Fibroblast of mammary gland (primary cell): Measurements from ENCODE around the gene MEOX2.

Experiments used
- DNase-seq: peaks from one replicate; pipeline ENCODE4 v3.0.0-alpha.2; 2010; ENCODE audit warnings: low read depth
- H3K4me3 ChIP-seq: 2 replicates; pipeline ENCODE4 v1.5.1; 2011; ENCODE audit warnings: low read depth, mild to moderate bottlenecking, low read length, moderate library complexity; ENCODE audit not compliant: control insufficient read depth
- TF ChIP-seq, protein P1 (sequence below): conservative IDR thresholded peaks from 2 replicates; pipeline ENCODE4 v1.5.1; 2011; ENCODE audit warnings: low read depth, low read length, inconsistent platforms; ENCODE audit not compliant: control insufficient read depth, insufficient read depth

MEOX2 gene

DNA sequence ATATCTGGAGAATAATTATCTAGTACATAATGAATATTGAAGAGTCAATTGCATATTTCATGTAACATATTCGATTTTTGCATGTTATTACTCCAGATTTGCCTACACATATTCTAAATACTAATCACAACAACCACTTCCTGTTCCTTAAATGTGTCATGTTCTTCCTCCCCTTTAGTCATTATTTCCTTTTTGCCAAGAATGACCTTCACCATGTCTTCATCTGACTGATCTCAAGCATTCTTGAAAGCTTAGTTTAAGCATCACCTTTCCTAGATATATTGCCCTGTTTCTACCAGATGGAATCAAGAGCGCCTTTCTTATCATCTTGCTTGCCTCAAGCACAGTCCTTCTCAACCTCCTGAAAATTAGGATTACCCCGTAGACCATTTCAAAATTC lies 23.5 kb upstream of the MEOX2 start:
- TF ChIP-seq, protein P1, sequence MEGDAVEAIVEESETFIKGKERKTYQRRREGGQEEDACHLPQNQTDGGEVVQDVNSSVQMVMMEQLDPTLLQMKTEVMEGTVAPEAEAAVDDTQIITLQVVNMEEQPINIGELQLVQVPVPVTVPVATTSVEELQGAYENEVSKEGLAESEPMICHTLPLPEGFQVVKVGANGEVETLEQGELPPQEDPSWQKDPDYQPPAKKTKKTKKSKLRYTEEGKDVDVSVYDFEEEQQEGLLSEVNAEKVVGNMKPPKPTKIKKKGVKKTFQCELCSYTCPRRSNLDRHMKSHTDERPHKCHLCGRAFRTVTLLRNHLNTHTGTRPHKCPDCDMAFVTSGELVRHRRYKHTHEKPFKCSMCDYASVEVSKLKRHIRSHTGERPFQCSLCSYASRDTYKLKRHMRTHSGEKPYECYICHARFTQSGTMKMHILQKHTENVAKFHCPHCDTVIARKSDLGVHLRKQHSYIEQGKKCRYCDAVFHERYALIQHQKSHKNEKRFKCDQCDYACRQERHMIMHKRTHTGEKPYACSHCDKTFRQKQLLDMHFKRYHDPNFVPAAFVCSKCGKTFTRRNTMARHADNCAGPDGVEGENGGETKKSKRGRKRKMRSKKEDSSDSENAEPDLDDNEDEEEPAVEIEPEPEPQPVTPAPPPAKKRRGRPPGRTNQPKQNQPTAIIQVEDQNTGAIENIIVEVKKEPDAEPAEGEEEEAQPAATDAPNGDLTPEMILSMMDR, result no peak
- DNase-seq, result peak; percentile 40
- no peak overlapping the region for H3K4me3 ChIP-seq

- TF ChIP-seq, protein P1, result no peak
- no peak for DNase-seq
- no peak overlapping the region for H3K4me3 ChIP-seq
These were observed 21.1 kb upstream of the MEOX2 start for GRCh38 chr7:15707570-15707969.

GRCh38 chr7:15703732-15704131 lies 17.2 kb upstream of the MEOX2 start:
- no peak for DNase-seq
- TF ChIP-seq, protein P1, result no peak
- H3K4me3 ChIP-seq, result no peak overlapping the region

DNA sequence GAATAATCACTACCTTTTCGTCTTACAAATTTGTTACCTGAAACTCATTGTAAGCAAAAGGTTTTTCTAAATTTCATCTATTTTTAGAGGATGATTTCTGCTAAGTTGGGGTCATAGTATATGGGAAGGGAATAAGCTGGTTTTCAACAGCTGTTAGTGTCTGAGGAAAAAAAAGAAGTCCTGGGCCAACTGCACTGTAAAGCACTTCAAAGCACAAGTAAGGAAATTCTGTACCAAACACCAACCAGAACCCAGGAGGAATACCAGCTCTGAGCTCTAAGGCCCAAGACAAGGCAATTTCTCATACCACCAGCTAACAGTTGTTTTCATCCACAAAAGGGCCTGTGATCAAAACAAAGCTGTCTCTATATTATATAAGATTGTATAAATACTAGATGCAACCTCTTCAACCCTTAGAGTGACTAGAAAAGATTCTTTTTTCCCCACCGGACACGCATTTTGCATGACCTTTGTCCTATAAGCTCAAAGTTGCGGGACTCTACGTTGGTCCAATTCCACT lies 6.1 kb upstream of the MEOX2 start:
- TF ChIP-seq, protein P1, result no peak
- H3K4me3 ChIP-seq, result no peak overlapping the region
- DNase-seq, result no peak

DNA sequence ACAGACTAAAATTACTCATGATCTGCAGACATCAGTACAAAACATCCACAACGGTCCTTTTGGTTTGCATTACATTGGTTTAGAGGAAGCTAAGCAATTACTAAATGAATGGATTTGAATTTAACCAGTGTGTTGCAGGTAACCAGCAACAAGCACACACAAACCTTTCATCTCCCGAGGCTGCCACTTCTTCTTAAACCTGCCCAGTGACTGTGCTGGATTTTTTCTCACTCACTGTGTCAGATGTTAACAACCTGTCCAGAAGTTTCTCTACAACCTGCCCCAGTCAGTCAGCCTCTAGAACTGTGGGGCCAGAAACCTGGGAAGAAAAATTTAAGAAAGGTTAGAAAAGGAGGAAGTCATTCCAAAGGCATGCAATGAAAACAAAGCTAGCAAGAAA lies 2.4 kb upstream of the MEOX2 start:
- TF ChIP-seq, protein P1, result no peak
- DNase-seq, result no peak
- no peak overlapping the region for H3K4me3 ChIP-seq

DNA sequence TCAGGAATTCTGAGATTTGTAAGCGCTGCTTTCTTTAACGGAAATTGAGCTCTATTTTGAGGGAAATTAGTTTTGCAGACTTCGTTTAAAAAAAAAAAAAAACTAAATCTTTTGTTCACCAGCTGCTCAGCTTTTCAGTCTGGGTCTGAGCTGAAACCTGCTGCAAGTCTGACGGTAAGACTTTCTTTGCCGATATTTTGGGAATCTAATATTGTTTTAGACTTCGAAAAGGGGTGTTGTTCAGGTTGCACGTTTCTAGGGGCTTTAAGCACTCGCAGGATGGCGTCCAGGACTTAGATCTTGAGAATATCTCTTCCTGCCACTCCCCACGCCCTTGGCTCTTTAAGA lies 1.8 kb upstream of the MEOX2 start:
- TF ChIP-seq, protein P1, result no peak
- no peak for DNase-seq
- H3K4me3 ChIP-seq, result no peak overlapping the region

DNA sequence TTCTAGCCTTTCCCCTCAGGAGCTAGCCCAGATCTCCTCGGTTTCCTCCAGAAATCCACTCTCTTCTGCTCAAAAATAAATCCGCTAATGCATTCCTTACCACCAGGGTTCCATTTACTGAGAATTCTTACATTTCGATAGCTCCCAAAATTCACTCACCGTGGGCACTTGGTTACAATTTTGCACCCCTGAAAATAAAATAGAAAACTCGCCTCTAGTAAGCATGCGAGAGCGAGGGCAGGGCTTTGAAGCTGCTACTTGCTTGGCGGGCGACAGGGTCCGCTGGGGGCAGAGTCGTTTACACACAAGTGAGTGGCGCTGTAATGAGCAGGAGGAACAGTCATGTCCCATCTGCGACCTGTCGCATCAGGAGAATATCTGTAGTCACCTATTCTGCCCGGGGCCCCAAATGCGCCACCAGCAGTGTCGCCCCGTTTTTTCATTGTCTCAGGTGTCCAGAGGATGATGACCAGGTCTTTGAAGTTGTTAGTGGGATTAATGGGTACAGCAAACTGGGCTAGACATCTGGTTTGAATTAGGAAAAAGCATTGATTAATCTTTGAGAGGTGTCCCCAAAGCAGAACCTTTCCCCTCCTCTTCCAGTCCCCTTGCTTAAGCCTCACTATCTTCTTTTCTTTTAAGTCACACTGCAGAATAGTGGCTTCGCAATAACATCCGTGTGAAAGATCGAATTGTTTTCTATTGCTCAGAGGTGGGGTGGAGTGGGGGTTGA lies 1.2 kb upstream of the MEOX2 start:
- H3K4me3 ChIP-seq, result no peak overlapping the region
- DNase-seq, result no peak
- TF ChIP-seq, protein P1, result no peak
